ENCODE results near the gene SUGCT.
"Not testable (repeated sequence)": the region's sequence is repeated elsewhere in the genome, so short reads cannot be mapped to it uniquely, and the experiment has no call there.

SUGCT gene

DNA sequence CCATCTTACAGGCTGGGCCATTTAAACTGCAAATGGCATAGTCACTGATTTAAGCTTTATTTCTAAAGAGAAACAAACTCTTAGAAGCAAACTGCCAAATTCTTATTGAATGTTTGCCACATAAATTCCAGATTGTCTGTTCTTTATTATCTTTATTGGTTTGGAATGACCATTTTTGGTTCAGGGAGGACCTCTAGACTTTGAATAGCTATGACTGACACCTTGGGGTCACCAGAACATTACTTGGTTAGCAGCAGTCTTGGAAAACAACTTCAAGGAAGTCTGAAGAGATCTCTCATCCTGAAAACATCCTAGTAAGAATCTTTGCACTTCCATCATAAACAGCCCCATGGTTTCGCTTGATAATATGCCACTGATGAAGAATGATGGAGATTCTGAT is 197.1 kb downstream of the SUGCT start:
- DNase-seq, result no peak

GRCh38 chr7:40332516-40332915 is 197.7 kb downstream of the SUGCT start:
- no peak for DNase-seq

- no peak for DNase-seq
These were observed 207.0 kb downstream of the SUGCT start for GRCh38 chr7:40341836-40342235.

DNA sequence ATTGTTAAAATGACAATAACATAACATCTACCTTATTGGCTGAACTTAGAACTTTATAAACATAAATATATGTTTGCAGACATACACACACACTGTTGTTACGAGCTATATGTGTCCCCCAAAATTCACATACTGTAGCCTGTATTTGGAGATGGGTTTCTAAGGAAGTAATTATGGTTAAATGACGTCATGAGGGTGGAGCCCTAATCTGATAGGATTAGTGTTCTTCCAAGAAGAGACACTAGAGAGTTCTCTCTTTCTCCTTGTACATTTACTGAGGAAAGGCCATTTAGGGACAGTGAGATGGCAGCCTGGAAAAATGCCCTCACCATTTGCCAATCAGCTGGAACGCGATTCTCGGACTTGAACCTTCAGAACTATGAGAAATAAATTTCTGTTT is 211.7 kb downstream of the SUGCT start:
- no peak for DNase-seq

DNA sequence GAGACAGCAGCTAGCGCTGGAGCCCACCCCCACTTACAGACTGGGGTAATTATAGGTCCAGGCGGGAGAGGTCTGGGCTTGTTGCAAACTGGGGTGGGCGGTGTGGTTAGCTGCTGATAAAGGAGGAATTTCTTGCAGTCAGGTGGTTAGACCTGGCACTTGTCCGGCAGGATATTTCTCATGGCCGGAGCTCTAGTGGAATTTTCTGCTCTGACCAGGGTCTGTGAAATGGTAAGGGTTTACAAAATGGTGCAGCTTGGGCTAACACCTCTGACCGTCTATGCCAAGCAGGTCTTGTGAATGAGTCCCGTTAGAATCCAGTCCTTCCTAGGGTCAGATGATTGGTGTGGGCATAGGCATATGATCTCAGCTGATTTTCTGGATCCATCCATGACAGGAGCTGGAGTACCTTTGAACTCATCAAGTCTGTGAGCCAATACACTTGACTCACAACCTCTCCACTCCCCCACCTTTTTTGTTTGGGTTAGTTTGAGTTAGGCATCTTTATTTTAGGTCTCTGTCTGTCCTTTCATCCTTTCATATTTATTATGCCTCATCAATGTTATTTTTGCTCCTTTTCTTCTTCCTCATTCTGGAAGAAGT is 213.4 kb downstream of the SUGCT start:
- DNase-seq, result no peak

DNA sequence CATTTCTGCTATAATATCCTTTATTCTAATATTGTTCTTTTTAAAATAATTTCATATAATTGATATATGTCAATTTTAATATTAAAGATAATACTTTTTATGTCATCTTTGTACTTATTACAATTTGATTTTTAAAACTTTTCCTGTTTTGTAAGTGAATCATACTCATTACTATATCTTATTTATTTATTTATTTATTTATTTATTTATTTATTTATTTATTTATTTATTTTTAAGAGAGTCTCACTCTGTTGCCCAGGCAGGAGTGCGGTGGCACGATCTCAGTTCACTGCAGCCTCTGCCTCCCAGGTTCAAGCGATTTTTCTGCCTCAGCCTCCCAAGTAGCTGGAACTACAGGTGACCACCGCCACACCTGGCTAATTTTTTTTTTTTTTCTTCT is 215.3 kb downstream of the SUGCT start:
- DNase-seq, result no peak

DNA sequence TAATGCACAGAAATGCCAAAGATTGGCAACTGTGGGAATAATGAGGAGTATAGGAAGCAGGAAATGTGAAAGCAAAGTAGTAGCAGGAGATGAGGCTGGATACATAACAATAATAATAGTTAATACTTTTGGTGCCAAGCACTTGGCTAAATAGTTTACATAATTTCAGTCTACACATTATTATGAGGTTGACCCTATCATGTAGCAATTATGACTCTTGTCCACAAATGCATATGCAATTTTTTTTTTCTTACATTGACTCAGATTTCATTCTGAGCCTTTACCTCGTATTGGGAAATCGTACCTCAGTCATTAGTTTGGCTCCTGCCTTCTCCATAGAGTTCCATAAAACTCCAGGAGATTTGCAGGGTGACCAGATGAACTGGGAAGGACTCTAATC is 219.9 kb downstream of the SUGCT start:
- no peak for DNase-seq

GRCh38 chr7:40356312-40356711 is 221.5 kb downstream of the SUGCT start:
- no peak for DNase-seq

DNA sequence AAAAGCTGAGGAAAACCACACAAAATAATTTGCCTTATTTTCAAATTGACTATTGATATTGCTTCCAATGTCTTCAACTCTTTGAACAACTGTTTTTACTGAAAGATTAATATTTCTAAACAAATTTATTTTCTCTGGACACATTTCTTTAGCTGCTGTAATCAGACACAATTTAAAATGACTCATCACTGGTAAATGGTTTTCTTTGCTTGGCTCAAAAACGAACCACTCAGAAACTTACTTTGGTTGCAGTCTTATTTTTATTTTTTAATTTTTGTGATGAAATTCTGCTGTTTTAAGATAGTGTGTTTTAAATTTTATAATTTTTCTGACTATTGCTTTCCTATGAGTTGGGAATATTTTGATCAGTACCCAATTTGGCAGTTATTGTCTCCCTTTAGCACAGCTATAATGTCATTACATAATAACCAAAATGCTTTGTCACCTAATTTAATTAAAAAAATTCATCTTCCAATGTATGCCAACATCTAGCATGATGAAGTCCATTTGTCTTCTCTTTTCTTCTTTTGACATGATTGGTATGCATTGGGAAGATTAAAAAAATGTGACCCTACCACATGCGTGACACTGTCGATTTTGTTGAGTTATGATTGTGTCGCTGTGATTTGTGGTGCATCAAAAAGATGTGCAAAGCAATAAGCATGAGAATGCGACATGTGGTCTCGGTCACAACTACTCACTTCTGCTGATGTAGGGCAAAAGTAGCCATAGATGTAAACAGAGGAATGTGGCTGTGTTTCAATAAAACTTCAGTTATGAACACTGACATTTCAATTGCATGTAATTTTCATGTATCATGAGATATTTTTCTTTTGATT is 222.3 kb downstream of the SUGCT start:
- no peak for DNase-seq

GRCh38 chr7:40369641-40370277 is 235.0 kb downstream of the SUGCT start:
- DNase-seq, result no peak

DNA sequence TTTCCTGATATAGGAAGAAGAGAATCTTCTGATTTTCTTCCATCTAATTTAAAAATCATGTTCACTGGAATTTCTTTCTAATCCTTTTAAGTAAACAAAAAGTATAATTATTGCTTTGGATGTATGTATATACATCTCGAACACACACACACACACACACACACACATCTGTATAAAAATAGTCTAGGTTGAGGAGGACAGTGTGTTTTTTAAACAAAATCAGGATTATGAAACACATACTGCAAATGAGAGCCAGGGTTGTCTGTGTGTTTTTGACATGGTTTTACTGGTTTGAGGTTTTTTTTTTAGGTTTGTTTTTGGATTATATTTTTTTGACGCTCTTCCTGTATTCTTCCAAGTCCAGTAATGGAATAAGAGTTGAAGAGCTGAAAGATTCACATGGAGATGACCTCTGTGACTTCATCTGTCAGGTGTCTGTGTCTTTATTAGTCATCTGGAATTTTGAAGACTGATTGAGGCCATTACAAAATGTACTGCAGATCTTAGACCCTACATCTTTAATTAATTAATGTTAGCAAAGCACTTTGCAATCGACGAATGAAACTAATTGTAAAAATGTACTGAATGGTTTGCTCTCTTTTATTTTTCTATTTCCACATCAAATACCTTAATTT is 237.1 kb downstream of the SUGCT start:
- DNase-seq, result no peak

- no peak for DNase-seq
These were observed 239.8 kb downstream of the SUGCT start for GRCh38 chr7:40374575-40374974.

DNA sequence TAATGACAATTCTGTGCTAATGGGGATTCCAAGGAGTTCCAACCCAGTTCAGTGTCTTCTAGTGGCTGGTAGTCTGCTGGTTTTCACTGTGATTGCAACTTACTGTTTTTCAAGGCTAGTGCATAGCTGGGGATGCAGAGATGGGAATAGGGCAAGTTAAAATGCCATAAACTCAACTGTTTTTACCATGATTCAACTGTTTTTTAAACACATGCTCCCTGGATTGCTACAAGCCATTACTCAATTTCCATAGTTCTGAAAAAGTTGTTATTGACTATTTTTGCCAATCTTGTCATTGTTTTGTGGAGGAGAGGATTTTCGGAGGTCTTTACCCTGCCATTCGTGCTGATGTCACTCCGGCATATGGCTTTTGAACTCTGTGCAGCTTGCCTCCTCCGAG is 245.3 kb downstream of the SUGCT start:
- DNase-seq, result no peak

- no peak for DNase-seq
These were observed 247.3 kb downstream of the SUGCT start for GRCh38 chr7:40382145-40382544.

- DNase-seq, result no peak
These were observed 258.9 kb downstream of the SUGCT start for GRCh38 chr7:40393660-40394059.

- no peak for DNase-seq
These were observed 259.6 kb downstream of the SUGCT start for GRCh38 chr7:40394400-40394799.

DNA sequence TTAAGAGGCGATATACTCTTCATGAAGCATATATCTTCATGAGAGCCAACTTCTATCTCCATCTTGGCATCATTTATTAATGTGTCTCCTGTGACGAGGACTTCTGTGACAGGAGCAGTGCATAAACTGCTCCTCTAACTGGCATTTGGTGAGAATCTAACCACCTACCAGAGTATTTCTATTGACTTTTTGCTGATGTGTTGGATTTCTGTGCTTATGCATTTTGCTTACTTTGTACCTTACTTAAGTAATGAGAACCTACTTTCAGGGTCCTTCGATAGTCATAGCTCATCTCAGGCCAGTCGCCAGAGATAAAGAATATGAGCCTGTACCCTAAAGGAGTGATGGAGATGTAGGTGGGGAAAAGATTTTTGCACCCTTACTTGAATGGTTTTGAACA is 265.7 kb downstream of the SUGCT start:
- no peak for DNase-seq

GRCh38 chr7:40401406-40401805 is 266.6 kb downstream of the SUGCT start:
- DNase-seq, result no peak

DNA sequence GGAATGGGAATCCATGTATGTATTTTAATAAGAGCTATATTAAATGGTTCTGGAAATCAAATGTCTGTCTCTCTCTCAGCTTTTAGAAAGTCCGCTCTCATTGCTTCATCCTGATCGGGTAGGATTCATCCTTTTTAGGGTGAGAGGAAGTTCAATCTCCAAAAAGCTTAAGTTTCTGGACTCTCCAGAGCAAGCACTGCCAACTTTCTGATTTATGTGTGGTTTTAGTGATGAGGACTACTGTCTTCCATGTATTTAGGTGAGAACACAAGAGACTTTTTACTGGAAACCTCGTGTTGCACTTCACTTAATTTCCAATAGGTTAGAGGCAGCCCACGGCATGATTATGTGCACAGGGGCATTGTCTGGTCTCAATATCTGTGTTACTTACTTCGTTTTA is 267.9 kb downstream of the SUGCT start:
- DNase-seq, result no peak

GRCh38 chr7:40403703-40404476 is 269.1 kb downstream of the SUGCT start:
- DNase-seq, result no peak

DNA sequence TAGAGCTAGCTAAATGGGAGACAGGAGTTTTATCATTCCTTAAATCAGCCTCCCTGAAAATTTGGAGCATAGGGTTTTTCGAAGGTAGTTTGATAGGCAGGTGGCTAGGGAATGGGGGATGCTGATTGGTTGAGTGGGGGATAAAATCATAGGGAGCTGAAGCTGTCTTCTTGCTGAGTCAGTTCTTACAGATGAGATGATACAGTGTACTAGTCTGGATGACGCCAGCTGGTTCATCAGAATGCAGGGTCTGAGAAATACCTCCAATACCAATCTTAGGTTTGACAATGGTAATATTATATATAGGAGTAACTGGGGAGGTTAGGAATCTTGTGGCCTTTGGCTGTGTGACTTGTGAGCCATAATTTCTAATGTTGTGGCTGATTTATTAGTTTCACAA is 271.2 kb downstream of the SUGCT start:
- DNase-seq, result no peak

DNA sequence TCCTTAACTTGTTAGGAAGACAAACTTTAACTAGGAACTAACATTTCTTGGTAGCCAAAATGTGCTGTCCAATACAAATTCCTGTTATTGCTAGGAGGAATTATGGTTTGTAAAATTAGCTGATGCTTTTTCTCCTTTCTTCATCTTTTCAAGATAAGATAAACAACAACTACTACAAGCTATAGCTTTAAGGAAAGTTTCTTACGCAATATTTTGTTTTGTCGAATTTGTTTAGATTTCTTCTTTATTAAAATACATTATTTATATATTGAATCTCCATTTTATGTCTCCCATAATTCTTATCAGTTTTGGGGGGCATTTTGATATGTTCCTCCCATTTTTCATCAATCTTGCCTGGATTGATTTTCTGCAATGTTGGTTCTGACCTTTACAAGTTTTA is 277.5 kb downstream of the SUGCT start:
- DNase-seq, result no peak

DNA sequence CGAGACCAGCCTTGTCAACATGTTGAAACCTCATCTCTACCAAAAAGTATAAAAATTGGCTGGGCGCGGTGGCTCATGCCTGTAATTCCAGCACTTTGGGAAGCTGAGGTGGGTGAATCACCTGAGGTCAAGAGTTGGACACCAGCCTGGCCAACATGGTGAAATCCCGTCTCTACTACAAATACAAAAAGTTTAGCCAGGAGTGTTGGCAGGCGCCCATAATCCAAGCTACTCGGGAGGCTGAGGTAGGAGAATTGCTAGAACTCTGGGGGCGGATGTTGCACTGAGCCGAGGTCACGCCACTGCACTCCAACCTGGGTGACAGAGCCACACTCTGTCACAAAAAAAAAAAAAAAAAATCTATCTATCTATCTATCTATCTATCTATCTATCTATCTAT is 279.9 kb downstream of the SUGCT start:
- not testable (repeated sequence) for DNase-seq
